Measurements from ENCODE around the gene SAP30L. TPM values are rescaled to one million over a fixed set of nuclear protein-coding genes. Genes with fewer than 3 reads are reported as not detected.

Gene SAP30L
- total RNA-seq, 6 experiments from 2014 or later: 23.3 to 31.5 (median 28.1) TPM

DNA sequence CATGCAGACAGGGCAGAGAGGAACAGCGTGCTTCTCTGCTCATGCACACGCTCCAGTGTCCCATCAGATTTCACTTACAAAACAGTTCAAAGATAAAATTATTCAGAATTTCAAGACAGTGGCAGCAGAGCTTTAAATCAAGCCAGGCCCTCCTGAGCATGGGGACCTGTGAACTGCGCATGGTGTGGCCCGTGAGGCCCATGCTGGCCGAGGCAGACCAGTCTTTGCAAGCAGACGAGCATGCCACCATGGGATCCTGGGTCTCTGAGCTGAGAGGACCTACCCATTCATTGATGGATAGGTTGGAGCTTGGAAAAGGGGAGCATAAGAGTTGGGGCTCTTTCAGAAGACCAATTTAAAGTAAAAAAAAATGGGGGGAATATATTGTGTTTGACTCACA lies 35.0 kb upstream of the SAP30L start:
- Mint-ChIP-seq H3K27me3 (ENCODE audit: insufficient read depth) (peaks cover 7% of the 10 kb centered on the region), H3K36me3 (ENCODE audit: low read depth) (peaks cover 15% of the 10 kb centered on the region; the same call in 1 of the 2 replicates), H3K4me3 (no peak overlapping the region), H3K27ac (no peak overlapping the region), H3K9me3 (no peaks in the 10 kb centered on the region), H3K4me1 (ENCODE audit: low read depth) (peaks cover 13% of the 10 kb centered on the region)
- DNase-seq: no peak
- TF ChIP-seq, protein P1, sequence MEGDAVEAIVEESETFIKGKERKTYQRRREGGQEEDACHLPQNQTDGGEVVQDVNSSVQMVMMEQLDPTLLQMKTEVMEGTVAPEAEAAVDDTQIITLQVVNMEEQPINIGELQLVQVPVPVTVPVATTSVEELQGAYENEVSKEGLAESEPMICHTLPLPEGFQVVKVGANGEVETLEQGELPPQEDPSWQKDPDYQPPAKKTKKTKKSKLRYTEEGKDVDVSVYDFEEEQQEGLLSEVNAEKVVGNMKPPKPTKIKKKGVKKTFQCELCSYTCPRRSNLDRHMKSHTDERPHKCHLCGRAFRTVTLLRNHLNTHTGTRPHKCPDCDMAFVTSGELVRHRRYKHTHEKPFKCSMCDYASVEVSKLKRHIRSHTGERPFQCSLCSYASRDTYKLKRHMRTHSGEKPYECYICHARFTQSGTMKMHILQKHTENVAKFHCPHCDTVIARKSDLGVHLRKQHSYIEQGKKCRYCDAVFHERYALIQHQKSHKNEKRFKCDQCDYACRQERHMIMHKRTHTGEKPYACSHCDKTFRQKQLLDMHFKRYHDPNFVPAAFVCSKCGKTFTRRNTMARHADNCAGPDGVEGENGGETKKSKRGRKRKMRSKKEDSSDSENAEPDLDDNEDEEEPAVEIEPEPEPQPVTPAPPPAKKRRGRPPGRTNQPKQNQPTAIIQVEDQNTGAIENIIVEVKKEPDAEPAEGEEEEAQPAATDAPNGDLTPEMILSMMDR (IDR thresholded peaks at IDR 0.05): no peak

DNA sequence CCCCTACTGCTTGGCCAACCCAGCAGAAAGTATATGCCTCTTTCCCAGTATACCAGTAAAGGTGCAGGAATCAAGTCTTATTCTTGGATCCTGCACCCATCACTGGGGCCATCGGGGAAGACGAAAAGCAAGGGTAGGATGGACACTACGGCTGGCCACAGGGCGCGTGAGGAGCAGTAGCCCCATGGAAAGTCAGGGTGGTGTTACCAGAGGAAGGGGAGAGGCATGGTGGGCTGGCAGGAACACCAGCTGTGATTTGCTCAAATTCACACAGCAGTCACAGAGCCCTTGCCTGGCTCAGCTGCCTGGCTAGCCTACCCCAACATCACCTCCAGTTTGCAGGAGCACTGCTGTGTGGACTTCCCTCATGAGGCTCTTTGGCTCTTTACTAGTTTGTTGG lies 34.5 kb upstream of the SAP30L start:
- no peak for DNase-seq
- Mint-ChIP-seq H3K4me1 (ENCODE audit: low read depth) (peaks cover 7% of the 10 kb centered on the region; the same call in 1 of the 2 replicates), H3K27ac (no peak overlapping the region), H3K4me3 (no peak overlapping the region), H3K36me3 (ENCODE audit: low read depth) (peaks cover 15% of the 10 kb centered on the region; the same call in 1 of the 2 replicates), H3K9me3 (no peaks in the 10 kb centered on the region), H3K27me3 (ENCODE audit: insufficient read depth) (peaks cover 7% of the 10 kb centered on the region)
- TF ChIP-seq, protein P1 (IDR thresholded peaks at IDR 0.05): no peak

DNA sequence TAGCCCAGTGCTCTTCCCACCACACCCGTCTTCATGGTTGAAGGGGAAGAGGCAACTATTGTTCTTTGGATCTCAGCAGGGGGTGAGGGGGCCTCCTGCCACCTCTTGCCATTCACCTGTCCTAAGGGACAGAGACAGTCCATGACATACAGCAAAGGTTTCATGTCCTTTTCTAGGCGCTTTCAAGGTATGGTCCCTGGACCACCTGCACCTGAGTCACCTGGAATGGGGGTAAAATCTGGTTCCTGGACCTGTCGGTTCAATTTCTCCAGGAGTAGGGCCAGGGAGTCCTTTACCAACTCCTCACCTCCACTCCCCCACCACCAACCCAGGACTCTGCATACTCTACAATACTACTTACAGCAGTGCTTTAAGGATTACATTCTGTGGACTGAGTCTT lies 33.5 kb upstream of the SAP30L start:
- no peaks in the 10 kb centered on the region for H3K9me3 Mint-ChIP-seq
- no peak for DNase-seq
- H3K27me3 Mint-ChIP-seq (ENCODE audit: insufficient read depth): peaks cover 9% of the 10 kb centered on the region
- H3K4me1 Mint-ChIP-seq (ENCODE audit: low read depth): no peaks in the 10 kb centered on the region
- H3K36me3 Mint-ChIP-seq (ENCODE audit: low read depth): peaks cover 15% of the 10 kb centered on the region; the same call in 1 of the 2 replicates
- H3K27ac Mint-ChIP-seq: no peak overlapping the region
- H3K4me3 Mint-ChIP-seq: no peak overlapping the region
- TF ChIP-seq, protein P1 (IDR thresholded peaks at IDR 0.05): no peak

DNA sequence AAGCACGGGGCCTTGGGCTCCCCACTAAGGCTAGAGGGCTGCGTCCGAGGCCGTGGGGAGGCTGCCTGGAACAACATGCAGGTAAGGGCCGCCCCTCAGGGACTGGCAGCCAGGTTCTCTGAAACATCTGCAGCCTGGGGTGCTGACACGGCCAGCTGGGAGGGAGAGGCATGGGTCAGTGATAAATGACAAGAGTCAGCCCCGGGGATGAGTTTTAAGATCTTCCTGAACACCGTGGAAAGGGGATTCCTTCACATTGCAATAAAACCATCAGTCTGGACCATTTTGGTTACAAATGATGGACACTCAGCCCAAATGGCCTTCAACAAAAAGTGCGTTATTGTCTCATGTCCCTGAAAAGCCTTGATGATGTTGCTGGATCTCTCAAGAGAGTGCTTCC lies 32.9 kb upstream of the SAP30L start:
- Mint-ChIP-seq H3K4me3 (no peak overlapping the region), H3K9me3 (no peaks in the 10 kb centered on the region), H3K27ac (no peak overlapping the region), H3K36me3 (ENCODE audit: low read depth) (peaks cover 15% of the 10 kb centered on the region; the same call in 1 of the 2 replicates), H3K4me1 (ENCODE audit: low read depth) (peaks cover 2% of the 10 kb centered on the region), H3K27me3 (ENCODE audit: insufficient read depth) (peaks cover 9% of the 10 kb centered on the region)
- TF ChIP-seq, protein P1 (IDR thresholded peaks at IDR 0.05): no peak
- no peak for DNase-seq

DNA sequence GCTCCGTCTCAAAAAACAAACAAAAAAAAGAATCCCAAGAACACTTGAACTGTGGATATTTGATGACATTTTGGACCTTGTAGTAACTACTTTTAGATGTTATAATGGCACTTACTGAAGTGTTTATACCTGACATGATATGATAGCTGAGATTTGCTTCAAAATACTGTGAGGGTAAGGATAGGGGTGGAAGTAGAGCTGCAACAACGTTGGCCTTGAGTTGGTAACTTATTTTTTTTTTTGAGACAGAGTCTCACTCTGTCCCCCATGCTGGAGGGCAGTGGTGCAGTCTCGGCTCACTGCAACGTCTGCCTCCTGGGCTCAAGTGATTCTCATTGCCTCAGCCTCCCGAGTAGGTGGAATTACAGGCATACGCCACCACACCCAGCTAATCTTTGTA lies 30.7 kb upstream of the SAP30L start:
- Mint-ChIP-seq H3K9me3 (no peaks in the 10 kb centered on the region), H3K27ac (no peak overlapping the region), H3K36me3 (ENCODE audit: low read depth) (peaks cover 20% of the 10 kb centered on the region), H3K4me1 (ENCODE audit: low read depth) (peaks cover 13% of the 10 kb centered on the region), H3K4me3 (no peak overlapping the region), H3K27me3 (ENCODE audit: insufficient read depth) (peaks cover 12% of the 10 kb centered on the region)
- TF ChIP-seq, protein P1 (IDR thresholded peaks at IDR 0.05): no peak
- no peak for DNase-seq
